ENCODE measurements around the gene TRNAU1AP.

GRCh38 chr1:28535180-28535579, 17.7 kb upstream of the TRNAU1AP start:
- no peak for TF ChIP-seq POLR2AphosphoS5 (IDR thresholded peaks at IDR 0.05; ENCODE audit: borderline replicate concordance, low read depth, low read length)
- no peak for TF ChIP-seq EZH2 (IDR thresholded peaks at IDR 0.05)
- no peak for TF ChIP-seq FOXP2 (optimal IDR thresholded peaks at IDR 0.05; ENCODE audit: control extremely low read depth, extremely low read length, insufficient read depth)

Measured in SK-N-MC (cell line).